Stimulated activated naive CD8-positive, alpha-beta T cell treated with anti-CD3 and anti-CD28 coated beads, Interleukin-15, amount 100 ng/mL, for 72 hours (primary cell): ENCODE measurements around the gene SSX2B.
"Not testable (repeated sequence)": the region's sequence is repeated elsewhere in the genome, so short reads cannot be mapped to it uniquely, and the experiment has no call there.

Experiments used
- ATAC-seq: fragments of 150-1000 bp; cut with Tn5 transposase; 2 replicates; pipeline ENCODE4 v1.10.0; 2021; ENCODE audit warnings: mild to moderate bottlenecking, moderate library complexity
- DNase-seq, 2 donors: peaks; one replicate each; pipeline ENCODE4 v3.0.0; 2021 to 2022
- H3K27ac Mint-ChIP-seq, 2 donors: one replicate each; pipeline ENCODE4 v1.8.0; 2022; ENCODE audit warnings: mild to moderate bottlenecking in 2 of 2, mixed read lengths in 2 of 2, moderate library complexity in 2 of 2
- H3K27me3 Mint-ChIP-seq: one replicate; pipeline ENCODE4 v1.8.0; 2022; ENCODE audit warnings: mixed read lengths
- H3K4me1 Mint-ChIP-seq: one replicate; pipeline ENCODE4 v1.8.0; 2022; ENCODE audit warnings: mild to moderate bottlenecking, mixed read lengths
- H3K4me3 Mint-ChIP-seq, 2 donors: one replicate each; pipeline ENCODE4 v1.8.0; 2022; ENCODE audit warnings: mild to moderate bottlenecking in 2 of 2, mixed read lengths in 2 of 2, moderate library complexity in 1 of 2
- H3K9me3 Mint-ChIP-seq, 2 donors: one replicate each; pipeline ENCODE4 v1.8.0; 2022; ENCODE audit warnings: mixed read lengths in 2 of 2

SSX2B gene, protein sequence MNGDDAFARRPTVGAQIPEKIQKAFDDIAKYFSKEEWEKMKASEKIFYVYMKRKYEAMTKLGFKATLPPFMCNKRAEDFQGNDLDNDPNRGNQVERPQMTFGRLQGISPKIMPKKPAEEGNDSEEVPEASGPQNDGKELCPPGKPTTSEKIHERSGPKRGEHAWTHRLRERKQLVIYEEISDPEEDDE

DNA sequence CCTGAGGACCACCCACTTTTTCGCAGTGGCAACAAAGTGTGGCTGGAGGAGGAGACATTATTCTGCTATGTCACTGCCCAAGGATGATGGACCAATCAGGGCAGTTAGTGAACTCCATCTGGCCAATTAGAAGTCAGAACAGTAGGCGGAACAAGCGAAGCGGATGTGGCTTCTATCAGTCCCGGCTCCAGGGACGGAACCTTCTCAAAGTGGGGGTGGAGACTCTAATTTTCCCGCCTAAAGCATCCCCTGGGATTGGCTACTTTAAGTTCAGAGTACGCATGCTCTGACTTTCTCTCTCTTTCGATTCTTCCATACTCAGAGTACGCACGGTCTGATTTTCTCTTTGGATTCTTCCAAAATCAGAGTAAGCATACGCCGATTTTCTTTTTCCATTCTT lies at the start of gene SSX2B:
Gene SSX2B (plus strand): TSS at position 301 of the 400 bp plus-strand sequence. CDS start 1,429 bp downstream, outside the sequence.
- H3K4me1 Mint-ChIP-seq, H3K27ac Mint-ChIP-seq, ATAC-seq, H3K9me3 Mint-ChIP-seq, H3K27me3 Mint-ChIP-seq, DNase-seq, H3K4me3 Mint-ChIP-seq: not testable (repeated sequence)

DNA sequence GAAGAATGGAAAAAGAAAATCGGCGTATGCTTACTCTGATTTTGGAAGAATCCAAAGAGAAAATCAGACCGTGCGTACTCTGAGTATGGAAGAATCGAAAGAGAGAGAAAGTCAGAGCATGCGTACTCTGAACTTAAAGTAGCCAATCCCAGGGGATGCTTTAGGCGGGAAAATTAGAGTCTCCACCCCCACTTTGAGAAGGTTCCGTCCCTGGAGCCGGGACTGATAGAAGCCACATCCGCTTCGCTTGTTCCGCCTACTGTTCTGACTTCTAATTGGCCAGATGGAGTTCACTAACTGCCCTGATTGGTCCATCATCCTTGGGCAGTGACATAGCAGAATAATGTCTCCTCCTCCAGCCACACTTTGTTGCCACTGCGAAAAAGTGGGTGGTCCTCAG lies 44.0 kb upstream of the SSX2B start, which contains the start of gene SSX2:
Gene SSX2 (minus strand): TSS at position 101 of the 400 bp plus-strand sequence. CDS start 1,429 bp downstream, outside the sequence.
- not testable (repeated sequence) for H3K27me3 Mint-ChIP-seq, H3K9me3 Mint-ChIP-seq, ATAC-seq, H3K4me1 Mint-ChIP-seq, H3K27ac Mint-ChIP-seq, H3K4me3 Mint-ChIP-seq, DNase-seq

DNA sequence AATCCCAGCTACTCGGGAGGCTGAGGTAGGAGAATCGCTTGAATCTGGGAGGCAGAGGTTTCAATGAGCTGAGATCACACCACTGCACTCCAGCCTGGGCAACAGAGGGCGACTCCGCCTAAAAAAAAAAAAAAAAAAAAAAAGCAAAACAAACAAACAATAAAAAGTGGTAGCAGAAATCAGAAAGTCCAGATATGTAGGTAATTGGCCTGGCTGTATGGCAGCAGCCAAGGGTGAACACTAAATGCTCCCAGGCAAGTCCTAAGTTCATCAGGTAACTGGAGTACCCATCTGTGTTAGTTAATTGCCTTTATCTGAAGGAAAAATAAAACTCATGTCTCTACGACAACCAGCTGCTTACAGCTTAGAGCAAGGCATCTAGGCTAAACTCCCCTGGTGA lies 14.9 kb downstream of the SSX2B start:
- H3K27ac Mint-ChIP-seq, H3K9me3 Mint-ChIP-seq, ATAC-seq, H3K27me3 Mint-ChIP-seq, H3K4me1 Mint-ChIP-seq, DNase-seq, H3K4me3 Mint-ChIP-seq: not testable (repeated sequence)

DNA sequence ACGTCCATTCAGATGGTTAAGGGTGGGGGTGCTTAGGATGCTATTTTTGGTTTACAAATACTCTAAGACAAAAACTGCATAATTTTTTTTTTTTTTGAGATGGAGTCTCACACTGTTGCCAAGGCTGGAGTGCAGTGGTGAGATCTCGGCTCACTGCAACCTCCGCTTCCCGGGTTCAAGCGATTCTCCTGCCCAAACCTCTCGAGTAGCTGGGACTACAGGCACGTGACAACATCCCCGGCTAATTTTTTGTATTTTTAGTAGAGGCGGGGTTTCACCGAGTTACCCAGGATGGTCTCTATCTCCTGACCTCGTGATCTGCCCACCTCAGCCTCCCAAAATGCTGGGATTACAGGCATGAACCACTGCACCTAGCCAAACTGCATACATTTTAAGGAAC lies 22.5 kb downstream of the SSX2B start:
- not testable (repeated sequence) for DNase-seq, H3K9me3 Mint-ChIP-seq, H3K4me1 Mint-ChIP-seq, H3K27me3 Mint-ChIP-seq, H3K27ac Mint-ChIP-seq, H3K4me3 Mint-ChIP-seq, ATAC-seq

DNA sequence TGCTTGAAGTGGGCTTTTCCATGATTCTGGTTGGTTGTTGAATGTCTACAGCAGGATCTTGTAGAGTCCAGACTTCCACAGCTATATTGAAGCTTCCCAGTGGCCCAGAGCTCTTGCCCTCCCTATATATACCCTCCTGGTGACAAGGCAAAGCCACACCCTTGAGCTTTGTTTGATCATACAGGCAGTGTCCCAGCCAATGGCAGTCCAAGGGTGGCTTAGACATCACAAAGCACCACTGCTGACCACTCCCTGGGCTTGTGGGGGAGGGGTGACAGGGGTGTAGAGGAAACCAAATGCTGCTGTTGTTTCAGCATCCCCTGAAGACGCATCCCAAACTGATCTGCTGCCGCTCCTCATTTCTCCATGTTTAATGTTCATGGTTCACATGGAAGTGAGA lies 46.3 kb downstream of the SSX2B start, which contains the start of gene SPANXN5:
Gene SPANXN5 (minus strand): TSS at position 101 of the 400 bp plus-strand sequence. CDS start 79 bp downstream, at position 22.
- not testable (repeated sequence) for H3K4me3 Mint-ChIP-seq, DNase-seq, H3K27ac Mint-ChIP-seq, ATAC-seq, H3K4me1 Mint-ChIP-seq, H3K9me3 Mint-ChIP-seq
- peaks cover 10% of the 10 kb centered on the region for H3K27me3 Mint-ChIP-seq

DNA sequence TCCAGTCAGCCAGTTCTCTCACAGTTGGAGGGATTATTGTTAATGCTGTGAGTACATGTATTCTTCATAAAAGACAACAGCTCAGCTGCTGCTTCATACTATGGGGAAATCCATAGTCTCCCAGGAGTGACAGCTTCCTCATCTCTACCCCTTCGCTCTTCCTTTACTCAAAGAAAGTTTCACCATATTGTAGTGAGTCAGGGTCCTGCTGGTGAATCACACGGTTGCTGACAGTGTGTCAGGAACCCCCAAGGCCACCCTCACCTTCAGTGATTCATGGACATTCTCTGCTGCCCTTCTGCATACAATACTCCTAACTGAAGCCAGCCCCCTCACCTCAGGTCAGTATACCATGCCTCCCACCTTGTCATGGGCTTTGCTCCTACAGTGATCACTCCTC lies 53.8 kb downstream of the SSX2B start:
- H3K27me3 Mint-ChIP-seq, H3K27ac Mint-ChIP-seq, H3K4me1 Mint-ChIP-seq, ATAC-seq, H3K4me3 Mint-ChIP-seq, H3K9me3 Mint-ChIP-seq, DNase-seq: not testable (repeated sequence)
